SK-N-SH treated with all-trans-retinoic acid at 6 μM for 48 hours (cell line): ENCODE data around the gene GPR68.

Source experiments
- ATAC-seq: fragments of 200-7000 bp; cut with Tn5 transposase; 3 replicates; pipeline ENCODE4 v1.9.1; 2020; ENCODE audit warnings: mild to moderate bottlenecking, moderate library complexity
- ARNTL ChIP-seq: fragments of 450-650 bp; formaldehyde crosslinking; IDR thresholded peaks from 2 replicates; pipeline ENCODE4 v1.5.0; 2020; ENCODE audit warnings: low read depth, mild to moderate bottlenecking, moderate library complexity, borderline replicate concordance
- BACH2 ChIP-seq: fragments of 250-450 bp; sonication (Bioruptor Pico); IDR thresholded peaks from 2 replicates; pipeline ENCODE4 v1.9.0; 2021; ENCODE audit warnings: mild to moderate bottlenecking, borderline replicate concordance
- CREB5 ChIP-seq: fragments of 250-450 bp; sonication (Bioruptor Pico); IDR thresholded peaks from 2 replicates; pipeline ENCODE4 v1.5.1; 2020; ENCODE audit warnings: low read depth, mild to moderate bottlenecking, moderate library complexity
- CSRNP3 ChIP-seq: fragments of 250-450 bp; sonication (Bioruptor Pico); IDR thresholded peaks from 2 replicates; pipeline ENCODE4 v1.5.1; 2021; ENCODE audit warnings: mild to moderate bottlenecking, moderate library complexity
- ESRRG ChIP-seq: fragments of 250-450 bp; sonication (Bioruptor Pico); IDR thresholded peaks from 2 replicates; pipeline ENCODE4 v1.6.1; 2021; ENCODE audit warnings: mild to moderate bottlenecking
- GLIS3 ChIP-seq: fragments of 250-450 bp; sonication (Bioruptor Pico); IDR thresholded peaks from 2 replicates; pipeline ENCODE4 v1.5.0; 2020; ENCODE audit warnings: mild to moderate bottlenecking, moderate library complexity
- ISL1 ChIP-seq: fragments of 250-450 bp; sonication (Bioruptor Pico); IDR thresholded peaks from 2 replicates; pipeline ENCODE4 v2.1.2; 2022; ENCODE audit warnings: mild to moderate bottlenecking, moderate library complexity
- OSR1 ChIP-seq: fragments of 250-450 bp; sonication (Bioruptor Pico); IDR thresholded peaks from 2 replicates; pipeline ENCODE4 v1.8.0; 2022; ENCODE audit warnings: moderate library complexity, mild to moderate bottlenecking, inconsistent platforms
- PATZ1 ChIP-seq: fragments of 250-450 bp; sonication (Bioruptor Pico); IDR thresholded peaks from 2 replicates; pipeline ENCODE4 v1.8.0; 2020; ENCODE audit warnings: mild to moderate bottlenecking, moderate library complexity, borderline replicate concordance
- PPARA ChIP-seq: fragments of 250-450 bp; sonication (Bioruptor Pico); IDR thresholded peaks from 2 replicates; pipeline ENCODE4 v1.5.0; 2020; ENCODE audit warnings: mild to moderate bottlenecking, borderline replicate concordance
- RARB ChIP-seq: fragments of 250-450 bp; sonication (Bioruptor Pico); IDR thresholded peaks from 2 replicates; pipeline ENCODE4 v1.8.0; 2021; ENCODE audit warnings: mild to moderate bottlenecking, moderate library complexity
- SNAI2 ChIP-seq: fragments of 250-450 bp; sonication (Bioruptor Pico); IDR thresholded peaks from 2 replicates; pipeline ENCODE4 v1.5.0; 2020; ENCODE audit warnings: mild to moderate bottlenecking, moderate library complexity
- TCF4 ChIP-seq: fragments of 250-450 bp; sonication (Bioruptor Pico); IDR thresholded peaks from 2 replicates; pipeline ENCODE4 v1.8.0; 2021; ENCODE audit warnings: mild to moderate bottlenecking, moderate library complexity, borderline replicate concordance
- TOX ChIP-seq: fragments of 250-450 bp; sonication (Bioruptor Pico); IDR thresholded peaks from 2 replicates; pipeline ENCODE4 v1.8.0; 2021; ENCODE audit warnings: mild to moderate bottlenecking, moderate library complexity, borderline replicate concordance
- ZC3H10 ChIP-seq: fragments of 250-450 bp; sonication (Bioruptor Pico); IDR thresholded peaks from 2 replicates; pipeline ENCODE4 v1.5.1; 2021; ENCODE audit warnings: mild to moderate bottlenecking, moderate library complexity
- ZFP3 ChIP-seq: fragments of 250-450 bp; sonication (Bioruptor Pico); IDR thresholded peaks from 2 replicates; pipeline ENCODE4 v1.5.0; 2020; ENCODE audit warnings: mild to moderate bottlenecking, moderate library complexity
- ZFP30 ChIP-seq: fragments of 450-650 bp; formaldehyde crosslinking; IDR thresholded peaks from 2 replicates; pipeline ENCODE4 v1.5.0; 2022; ENCODE audit warnings: mild to moderate bottlenecking, moderate library complexity
- ZNF565 ChIP-seq: fragments of 450-650 bp; formaldehyde crosslinking; conservative IDR thresholded peaks from 2 replicates; pipeline ENCODE4 v1.5.0; 2020; ENCODE audit warnings: low read depth, mild to moderate bottlenecking, moderate library complexity
- ZNF70 ChIP-seq: fragments of 450-650 bp; formaldehyde crosslinking; IDR thresholded peaks from 2 replicates; pipeline ENCODE4 v1.5.0; 2020; ENCODE audit warnings: mild to moderate bottlenecking, moderate library complexity
- ZNF8 ChIP-seq: fragments of 450-650 bp; formaldehyde crosslinking; IDR thresholded peaks from 2 replicates; pipeline ENCODE4 v1.5.0; 2020; ENCODE audit warnings: mild to moderate bottlenecking, moderate library complexity
- TF ChIP-seq, protein P1 (sequence below): fragments of 250-450 bp; sonication (Bioruptor Pico); IDR thresholded peaks from 2 replicates; pipeline ENCODE4 v1.5.0; 2020; ENCODE audit warnings: mild to moderate bottlenecking, moderate library complexity
- TF ChIP-seq, protein P2 (sequence below): fragments of 250-450 bp; sonication (Bioruptor Pico); IDR thresholded peaks from 2 replicates; pipeline ENCODE4 v1.8.0; 2021; ENCODE audit warnings: low read depth, mild to moderate bottlenecking, moderate library complexity, borderline replicate concordance

The GPR68 gene

DNA sequence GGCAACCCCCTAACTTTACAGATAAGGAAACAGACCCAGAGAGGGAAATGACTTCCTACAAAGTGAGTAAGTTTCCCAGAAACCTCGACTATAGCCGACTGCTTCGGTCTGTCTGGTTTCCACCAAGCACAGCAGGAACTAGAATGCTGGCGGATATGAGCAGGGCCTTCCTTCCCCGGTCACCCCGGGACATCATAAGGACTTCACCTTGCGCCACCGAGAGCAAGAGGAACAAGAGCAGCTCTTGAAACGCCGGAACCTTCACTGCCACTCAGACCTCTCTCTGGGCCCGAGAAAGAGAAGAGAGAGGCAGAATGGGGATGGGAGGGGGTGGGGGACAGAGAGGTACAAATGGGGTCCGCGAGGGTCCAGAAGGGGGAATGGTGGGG is 29.4 kb upstream of the GPR68 start:
- TF ChIP-seq CREB5 (CRISPR knock-in tag) (no peak), OSR1 (CRISPR knock-in tag) (no peak), ESRRG (CRISPR knock-in tag) (no peak), ZNF8 (CRISPR knock-in tag) (no peak), CSRNP3 (no peak), ZNF565 (no peak), ZNF70 (CRISPR knock-in tag) (no peak), TCF4 (CRISPR knock-in tag) (no peak), PPARA (CRISPR knock-in tag) (no peak), BACH2 (CRISPR knock-in tag) (no peak), SNAI2 (CRISPR knock-in tag) (no peak), GLIS3 (CRISPR knock-in tag) (no peak), ZC3H10 (CRISPR knock-in tag) (no peak)
- TF ChIP-seq, protein P1, sequence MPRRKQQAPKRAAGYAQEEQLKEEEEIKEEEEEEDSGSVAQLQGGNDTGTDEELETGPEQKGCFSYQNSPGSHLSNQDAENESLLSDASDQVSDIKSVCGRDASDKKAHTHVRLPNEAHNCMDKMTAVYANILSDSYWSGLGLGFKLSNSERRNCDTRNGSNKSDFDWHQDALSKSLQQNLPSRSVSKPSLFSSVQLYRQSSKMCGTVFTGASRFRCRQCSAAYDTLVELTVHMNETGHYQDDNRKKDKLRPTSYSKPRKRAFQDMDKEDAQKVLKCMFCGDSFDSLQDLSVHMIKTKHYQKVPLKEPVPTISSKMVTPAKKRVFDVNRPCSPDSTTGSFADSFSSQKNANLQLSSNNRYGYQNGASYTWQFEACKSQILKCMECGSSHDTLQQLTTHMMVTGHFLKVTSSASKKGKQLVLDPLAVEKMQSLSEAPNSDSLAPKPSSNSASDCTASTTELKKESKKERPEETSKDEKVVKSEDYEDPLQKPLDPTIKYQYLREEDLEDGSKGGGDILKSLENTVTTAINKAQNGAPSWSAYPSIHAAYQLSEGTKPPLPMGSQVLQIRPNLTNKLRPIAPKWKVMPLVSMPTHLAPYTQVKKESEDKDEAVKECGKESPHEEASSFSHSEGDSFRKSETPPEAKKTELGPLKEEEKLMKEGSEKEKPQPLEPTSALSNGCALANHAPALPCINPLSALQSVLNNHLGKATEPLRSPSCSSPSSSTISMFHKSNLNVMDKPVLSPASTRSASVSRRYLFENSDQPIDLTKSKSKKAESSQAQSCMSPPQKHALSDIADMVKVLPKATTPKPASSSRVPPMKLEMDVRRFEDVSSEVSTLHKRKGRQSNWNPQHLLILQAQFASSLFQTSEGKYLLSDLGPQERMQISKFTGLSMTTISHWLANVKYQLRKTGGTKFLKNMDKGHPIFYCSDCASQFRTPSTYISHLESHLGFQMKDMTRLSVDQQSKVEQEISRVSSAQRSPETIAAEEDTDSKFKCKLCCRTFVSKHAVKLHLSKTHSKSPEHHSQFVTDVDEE (CRISPR knock-in tag), result no peak
- TF ChIP-seq, protein P2, sequence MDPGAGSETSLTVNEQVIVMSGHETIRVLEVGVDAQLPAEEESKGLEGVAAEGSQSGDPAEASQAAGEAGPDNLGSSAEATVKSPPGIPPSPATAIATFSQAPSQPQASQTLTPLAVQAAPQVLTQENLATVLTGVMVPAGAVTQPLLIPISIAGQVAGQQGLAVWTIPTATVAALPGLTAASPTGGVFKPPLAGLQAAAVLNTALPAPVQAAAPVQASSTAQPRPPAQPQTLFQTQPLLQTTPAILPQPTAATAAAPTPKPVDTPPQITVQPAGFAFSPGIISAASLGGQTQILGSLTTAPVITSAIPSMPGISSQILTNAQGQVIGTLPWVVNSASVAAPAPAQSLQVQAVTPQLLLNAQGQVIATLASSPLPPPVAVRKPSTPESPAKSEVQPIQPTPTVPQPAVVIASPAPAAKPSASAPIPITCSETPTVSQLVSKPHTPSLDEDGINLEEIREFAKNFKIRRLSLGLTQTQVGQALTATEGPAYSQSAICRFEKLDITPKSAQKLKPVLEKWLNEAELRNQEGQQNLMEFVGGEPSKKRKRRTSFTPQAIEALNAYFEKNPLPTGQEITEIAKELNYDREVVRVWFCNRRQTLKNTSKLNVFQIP, result no peak
- ATAC-seq, result no peak

GRCh38 chr14:91273273-91273884 is 28.9 kb upstream of the GPR68 start:
- TF ChIP-seq, protein P1 (CRISPR knock-in tag), result no peak
- no peak for TF ChIP-seq TOX (CRISPR knock-in tag)
- no peak for TF ChIP-seq BACH2 (CRISPR knock-in tag)
- TF ChIP-seq ZFP30, result no peak
- TF ChIP-seq CREB5 (CRISPR knock-in tag), result no peak
- no peak for TF ChIP-seq ZFP3 (CRISPR knock-in tag)
- no peak for TF ChIP-seq PATZ1
- no peak for TF ChIP-seq ZNF565
- TF ChIP-seq OSR1 (CRISPR knock-in tag), result no peak
- TF ChIP-seq RARB (CRISPR knock-in tag), result no peak
- no peak for TF ChIP-seq PPARA (CRISPR knock-in tag)
- TF ChIP-seq ESRRG (CRISPR knock-in tag), result no peak
- TF ChIP-seq SNAI2 (CRISPR knock-in tag), result no peak
- TF ChIP-seq TCF4 (CRISPR knock-in tag), result no peak
- TF ChIP-seq ARNTL (CRISPR knock-in tag), result no peak
- TF ChIP-seq, protein P2, result no peak
- TF ChIP-seq ISL1 (CRISPR knock-in tag), result no peak
- no peak for TF ChIP-seq GLIS3 (CRISPR knock-in tag)
- no peak for TF ChIP-seq ZNF70 (CRISPR knock-in tag)
- ATAC-seq, result no peak
